ENCODE results near the gene HRH3. TPM values are rescaled to one million over a fixed set of nuclear protein-coding genes. Genes with fewer than 3 reads are reported as not detected.

Gene HRH3
- total and polyA plus RNA-seq, 2 donors (not counting 1 experiment from before 2014, with no cell fraction given): not detected

DNA sequence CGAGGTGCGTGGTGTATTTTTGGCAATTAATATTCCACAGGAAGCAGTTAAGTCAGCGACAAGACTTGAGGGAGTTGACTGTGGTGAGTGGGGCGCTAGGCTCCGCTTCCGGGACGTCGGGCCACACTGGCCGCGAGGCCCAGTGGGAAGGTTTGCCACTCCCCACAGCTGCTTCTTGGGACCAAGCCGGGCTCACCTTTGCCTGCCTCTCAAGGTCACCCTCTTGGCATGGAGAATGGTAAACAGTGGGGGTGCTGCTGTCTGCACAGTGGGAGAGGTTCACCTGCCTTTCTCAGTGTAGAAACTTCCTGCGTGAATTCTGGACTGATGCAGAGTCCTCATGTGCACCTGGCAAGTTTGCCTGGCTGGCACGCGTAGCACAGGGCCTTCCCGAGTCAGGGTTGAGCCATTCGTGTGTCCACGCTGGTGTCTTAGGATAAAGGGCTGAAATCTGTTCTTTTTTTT lies 24.6 kb upstream of the HRH3 start:
- Mint-ChIP-seq H3K4me3 (no peak overlapping the region), H3K9me3 (ENCODE audit: insufficient read depth) (no peaks in the 10 kb centered on the region), H3K27ac (no peak overlapping the region), H3K4me1 (peaks cover 31% of the 10 kb centered on the region), H3K27me3 (no peaks in the 10 kb centered on the region)
- ATAC-seq (ENCODE audit: low read depth) (no peak), DNase-seq (no peak)
- peaks cover 96% of the 10 kb centered on the region for H4K20me1 ChIP-seq (ENCODE audit: control insufficient read depth, insufficient read depth, low read length, poor library complexity, severe bottlenecking)
- no peak overlapping the region for H3K4me2 ChIP-seq (replicated peaks; ENCODE audit: low read depth, low read length, poor library complexity, severe bottlenecking)
- WGBS (ENCODE audit: insufficient coverage): 67% methylated on average over 16 of the region's 17 CpGs
- H3K79me2 ChIP-seq (ENCODE audit: control insufficient read depth, insufficient read depth, low read length): peaks cover 99% of the 10 kb centered on the region
- intact Hi-C loops (cut with micrococcal nuclease): no loop called here
- H3K27me3 ChIP-seq (replicated peaks in 1 of 4; ENCODE audit: control extremely low read depth in 1 of 4, control insufficient read depth in 3 of 4, insufficient read depth in 4 of 4, low read length in 3 of 4): no peaks in the 10 kb centered on the region
- peaks cover 12 to 17% of the 10 kb centered on the region in 2 donors for H3K4me1 ChIP-seq (ENCODE audit: control insufficient read depth in 2 of 2, insufficient read depth in 2 of 2, low read length in 2 of 2)
- H2AFZ ChIP-seq (ENCODE audit: insufficient read depth, low read depth, low read length, poor library complexity, severe bottlenecking): no peak overlapping the region
- no peak overlapping the region for H3K4me3 ChIP-seq (ENCODE audit: control extremely low read depth in 1 of 5, extremely low read depth in 1 of 5, insufficient read depth in 1 of 5, low read depth in 2 of 5, low read length in 4 of 5)
- POLR2A ChIA-PET: no interaction called here
- H3K9me3 ChIP-seq (ENCODE audit: control extremely low read depth in 1 of 3, control insufficient read depth in 2 of 3, insufficient read depth in 1 of 3, low read length in 2 of 3): no peaks in the 10 kb centered on the region
- TF ChIP-seq EZH2 (IDR thresholded peaks at IDR 0.05; ENCODE audit: borderline replicate concordance, insufficient read depth, low read depth, low read length, poor library complexity, severe bottlenecking): no peak
- TF ChIP-seq, protein P1, sequence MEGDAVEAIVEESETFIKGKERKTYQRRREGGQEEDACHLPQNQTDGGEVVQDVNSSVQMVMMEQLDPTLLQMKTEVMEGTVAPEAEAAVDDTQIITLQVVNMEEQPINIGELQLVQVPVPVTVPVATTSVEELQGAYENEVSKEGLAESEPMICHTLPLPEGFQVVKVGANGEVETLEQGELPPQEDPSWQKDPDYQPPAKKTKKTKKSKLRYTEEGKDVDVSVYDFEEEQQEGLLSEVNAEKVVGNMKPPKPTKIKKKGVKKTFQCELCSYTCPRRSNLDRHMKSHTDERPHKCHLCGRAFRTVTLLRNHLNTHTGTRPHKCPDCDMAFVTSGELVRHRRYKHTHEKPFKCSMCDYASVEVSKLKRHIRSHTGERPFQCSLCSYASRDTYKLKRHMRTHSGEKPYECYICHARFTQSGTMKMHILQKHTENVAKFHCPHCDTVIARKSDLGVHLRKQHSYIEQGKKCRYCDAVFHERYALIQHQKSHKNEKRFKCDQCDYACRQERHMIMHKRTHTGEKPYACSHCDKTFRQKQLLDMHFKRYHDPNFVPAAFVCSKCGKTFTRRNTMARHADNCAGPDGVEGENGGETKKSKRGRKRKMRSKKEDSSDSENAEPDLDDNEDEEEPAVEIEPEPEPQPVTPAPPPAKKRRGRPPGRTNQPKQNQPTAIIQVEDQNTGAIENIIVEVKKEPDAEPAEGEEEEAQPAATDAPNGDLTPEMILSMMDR (IDR thresholded peaks at IDR 0.05): no peak
- CTCF ChIA-PET: no interaction called here
- H3K9ac ChIP-seq (ENCODE audit: low read length): no peak overlapping the region
- no peak overlapping the region for H3K27ac ChIP-seq (ENCODE audit: low read length in 2 of 2)
- H3K36me3 ChIP-seq (replicated peaks in 1 of 2; ENCODE audit: control extremely low read depth in 1 of 2, control insufficient read depth in 1 of 2, extremely low read depth in 1 of 2, insufficient read depth in 2 of 2, low read length in 1 of 2): peaks cover 0 to 27% of the 10 kb centered on the region in 2 experiments

DNA sequence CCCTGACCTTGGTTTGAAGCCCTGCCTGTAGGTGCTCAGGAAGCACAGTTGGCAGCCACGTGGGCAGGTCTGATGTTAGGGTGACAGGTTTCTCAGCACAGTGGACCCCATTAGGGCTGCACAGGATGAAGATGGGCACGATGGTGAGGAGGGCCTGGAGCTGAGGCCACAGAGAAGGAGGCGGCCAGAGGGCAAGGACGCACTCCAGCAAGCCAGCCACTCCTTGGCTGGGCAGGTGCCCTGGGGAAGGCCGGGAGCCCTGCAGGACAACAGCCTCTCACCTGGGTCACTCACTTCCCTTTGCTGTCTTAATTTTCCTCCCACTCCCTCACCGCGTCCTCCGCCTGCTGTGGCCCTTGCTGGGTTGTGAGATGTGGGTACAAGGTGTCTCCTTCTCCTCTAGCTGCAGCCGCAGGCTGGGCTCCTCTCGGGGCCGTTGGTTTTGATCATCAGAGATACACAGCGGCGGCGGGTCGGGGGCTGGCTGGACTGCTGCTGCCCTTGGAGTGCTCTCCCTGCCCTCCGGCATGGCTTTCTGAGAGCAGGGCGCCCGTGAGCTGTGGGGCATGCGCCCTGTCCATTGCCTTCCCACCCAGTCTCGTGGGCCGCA lies 23.9 kb upstream of the HRH3 start:
- peaks cover 34% of the 10 kb centered on the region for H3K4me1 Mint-ChIP-seq
- ChIA-PET CTCF (no interaction called here), POLR2A (no interaction called here)

More for the DNA sequence above, 23.9 kb upstream of the HRH3 start:
- Histone ChIP-seq H3K9ac (ENCODE audit: low read length) (no peak overlapping the region), H3K9me3 (ENCODE audit: control extremely low read depth in 1 of 3, control insufficient read depth in 2 of 3, insufficient read depth in 1 of 3, low read length in 2 of 3) (no peaks in the 10 kb centered on the region), H3K27me3 (replicated peaks in 1 of 4; ENCODE audit: control extremely low read depth in 1 of 4, control insufficient read depth in 3 of 4, insufficient read depth in 4 of 4, low read length in 3 of 4) (no peaks in the 10 kb centered on the region), H3K27ac (ENCODE audit: low read length in 2 of 2) (no peak overlapping the region), H3K4me3 (ENCODE audit: control extremely low read depth in 1 of 5, extremely low read depth in 1 of 5, insufficient read depth in 1 of 5, low read depth in 2 of 5, low read length in 4 of 5) (no peak overlapping the region), H2AFZ (ENCODE audit: insufficient read depth, low read depth, low read length, poor library complexity, severe bottlenecking) (no peak overlapping the region), H3K36me3 (replicated peaks in 1 of 2; ENCODE audit: control extremely low read depth in 1 of 2, control insufficient read depth in 1 of 2, extremely low read depth in 1 of 2, insufficient read depth in 2 of 2, low read length in 1 of 2) (peaks cover 0 to 27% of the 10 kb centered on the region in 2 experiments), H3K79me2 (ENCODE audit: control insufficient read depth, insufficient read depth, low read length) (peaks cover 100% of the 10 kb centered on the region), H3K4me2 (replicated peaks; ENCODE audit: low read depth, low read length, poor library complexity, severe bottlenecking) (no peak overlapping the region), H3K4me1 (ENCODE audit: control insufficient read depth in 2 of 2, insufficient read depth in 2 of 2, low read length in 2 of 2) (peaks cover 14 to 17% of the 10 kb centered on the region in 2 donors), H4K20me1 (ENCODE audit: control insufficient read depth, insufficient read depth, low read length, poor library complexity, severe bottlenecking) (peaks cover 97% of the 10 kb centered on the region)
- H3K27ac Mint-ChIP-seq: no peak overlapping the region
- no peak overlapping the region for H3K4me3 Mint-ChIP-seq
- H3K9me3 Mint-ChIP-seq (ENCODE audit: insufficient read depth): no peaks in the 10 kb centered on the region
- no peak for DNase-seq
- 84% methylated on average over 17 of the region's 21 CpGs for WGBS (ENCODE audit: insufficient coverage)
- TF ChIP-seq, protein P1 (IDR thresholded peaks at IDR 0.05): no peak
- no peak for TF ChIP-seq EZH2 (IDR thresholded peaks at IDR 0.05; ENCODE audit: borderline replicate concordance, insufficient read depth, low read depth, low read length, poor library complexity, severe bottlenecking)
- intact Hi-C loops (cut with micrococcal nuclease): no loop called here
- no peaks in the 10 kb centered on the region for H3K27me3 Mint-ChIP-seq
- no peak for ATAC-seq (ENCODE audit: low read depth)

All from B cell (primary cell).